Posterior cingulate gyrus (tissue), 11 donors: Measurements from ENCODE around the gene TIMP3.
"Not testable (repeated sequence)": the region's sequence is repeated elsewhere in the genome, so short reads cannot be mapped to it uniquely, and the experiment has no call there.

Experiments
- DNase-seq, 10 donors: peaks; one replicate each; pipeline versions ENCODE4 v3.0.0 to v3.0.0-alpha.2; 2020 to 2021; ENCODE audit warnings: mixed read lengths in 3 of 10
- intact Hi-C: fragments of 100-400 bp; cut with DNase I; formaldehyde crosslinking; loops from one replicate; pipeline ENCODE4 v1.15.1; 2023

The TIMP3 gene

DNA sequence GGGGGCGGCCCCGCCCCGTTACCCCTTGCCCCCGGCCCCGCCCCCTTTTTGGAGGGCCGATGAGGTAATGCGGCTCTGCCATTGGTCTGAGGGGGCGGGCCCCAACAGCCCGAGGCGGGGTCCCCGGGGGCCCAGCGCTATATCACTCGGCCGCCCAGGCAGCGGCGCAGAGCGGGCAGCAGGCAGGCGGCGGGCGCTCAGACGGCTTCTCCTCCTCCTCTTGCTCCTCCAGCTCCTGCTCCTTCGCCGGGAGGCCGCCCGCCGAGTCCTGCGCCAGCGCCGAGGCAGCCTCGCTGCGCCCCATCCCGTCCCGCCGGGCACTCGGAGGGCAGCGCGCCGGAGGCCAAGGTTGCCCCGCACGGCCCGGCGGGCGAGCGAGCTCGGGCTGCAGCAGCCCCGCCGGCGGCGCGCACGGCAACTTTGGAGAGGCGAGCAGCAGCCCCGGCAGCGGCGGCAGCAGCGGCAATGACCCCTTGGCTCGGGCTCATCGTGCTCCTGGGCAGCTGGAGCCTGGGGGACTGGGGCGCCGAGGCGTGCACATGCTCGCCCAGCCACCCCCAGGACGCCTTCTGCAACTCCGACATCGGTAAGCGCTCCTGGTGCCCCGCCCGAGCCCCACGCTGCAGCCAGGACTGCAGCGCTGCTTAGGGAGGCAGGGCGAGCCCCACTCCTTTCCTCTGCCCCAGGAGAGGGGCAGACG is at the start of gene TIMP3:
TSS of gene TIMP3 (plus strand) at position 169 of the 700 bp plus-strand sequence. CDS start at position 466, 297 bp downstream.
- intact Hi-C loops, result no loop called here
- peak in 9 of 10 donors; percentile 38 to 92 (median 56) for DNase-seq

DNA sequence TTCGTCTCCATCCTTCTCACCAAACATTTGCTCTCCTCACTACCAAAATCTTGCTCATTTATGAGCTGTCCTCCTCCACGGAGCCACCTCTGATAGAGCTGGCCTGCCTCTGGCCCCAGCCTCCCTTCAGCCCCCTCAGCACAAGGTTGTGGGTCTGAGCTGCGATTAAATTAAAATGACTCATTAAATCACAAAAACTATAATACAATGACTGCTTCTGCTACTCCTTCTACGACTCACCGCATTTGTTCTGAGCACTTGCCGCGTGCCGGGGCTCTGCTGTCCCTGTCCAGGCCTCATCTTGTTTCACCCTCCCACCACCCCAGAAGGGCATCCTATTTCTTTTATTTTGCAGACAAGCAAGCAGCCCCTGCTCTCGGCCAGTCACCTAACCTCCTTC is 49.2 kb upstream of the TIMP3 start:
- intact Hi-C loops, result no loop called here
- no peak for DNase-seq

DNA sequence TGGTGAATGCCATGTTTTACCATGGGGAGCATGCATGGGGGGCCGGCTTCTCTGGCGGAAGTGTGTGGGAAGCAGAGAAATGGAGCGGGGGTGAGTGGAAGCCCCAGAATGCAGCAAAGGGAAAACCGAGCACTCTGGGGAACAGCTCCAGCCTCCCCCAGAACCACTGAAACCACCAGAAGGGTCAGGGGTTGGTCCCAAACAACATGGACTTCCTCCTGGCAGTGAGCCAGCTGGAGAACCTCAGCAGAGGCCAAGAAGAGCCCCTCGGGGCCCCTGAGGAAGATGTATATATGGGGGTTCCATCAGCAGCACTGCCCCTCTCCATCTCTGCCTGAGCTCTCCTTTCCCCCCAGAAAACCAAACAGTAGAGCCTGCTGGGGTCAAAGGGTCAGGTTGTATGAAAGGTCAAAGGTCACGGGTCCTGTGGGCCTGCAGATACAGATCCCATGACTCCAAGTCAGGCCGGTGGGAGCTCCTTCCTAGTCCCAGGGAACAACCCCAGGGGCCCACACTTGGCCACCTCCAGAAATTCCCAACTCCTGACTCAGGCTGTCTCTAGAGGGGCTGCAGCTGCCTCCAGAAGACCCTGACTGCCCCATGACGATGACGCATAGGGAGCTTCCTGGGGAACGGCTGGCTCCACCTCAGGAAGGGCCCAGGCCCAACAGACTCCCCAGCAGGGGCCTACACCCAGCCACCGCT is 48.5 kb upstream of the TIMP3 start:
- DNase-seq, result peak in 1 of 10 donors; percentile 75
- intact Hi-C loops, result no loop called here

- peak in 1 of 10 donors; percentile 41 for DNase-seq
- intact Hi-C loops, result no loop called here
Observed at GRCh38 chr22:32753591-32753990, 47.9 kb upstream of the TIMP3 start.

DNA sequence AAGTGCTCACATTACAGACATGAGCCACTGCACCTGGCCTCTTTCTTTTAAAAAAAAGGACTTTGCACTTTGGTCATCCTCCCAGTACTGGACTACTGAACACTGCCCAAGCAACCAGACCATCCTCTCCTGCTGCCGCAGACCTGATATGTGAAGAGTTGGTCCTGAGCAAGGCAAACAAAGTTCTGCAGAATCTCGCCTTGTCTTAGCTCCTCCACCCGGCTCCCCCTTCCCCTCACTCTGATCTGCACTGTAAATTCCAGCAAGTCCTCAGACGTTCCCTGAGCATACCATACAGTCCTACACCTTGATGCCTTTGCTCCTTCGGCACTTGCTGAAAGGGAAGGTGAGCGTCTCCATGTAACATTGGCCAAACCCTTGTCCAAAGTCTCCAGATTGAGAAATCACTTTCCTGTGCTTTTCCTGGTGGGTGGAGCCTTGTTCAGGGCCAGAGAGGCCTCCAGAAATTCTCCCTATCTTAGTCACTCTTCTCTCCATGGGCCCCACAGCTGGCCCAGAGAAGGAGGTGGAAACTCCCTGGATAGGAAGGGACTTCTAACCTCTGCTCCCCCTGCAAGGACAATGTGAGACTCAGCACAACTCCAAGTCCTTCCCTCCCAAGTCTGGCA is 47.0 kb upstream of the TIMP3 start:
- intact Hi-C loops, result no loop called here
- DNase-seq, result peak in 1 of 10 donors; percentile 14

- DNase-seq, result peak in 1 of 10 donors; percentile 37
- intact Hi-C loops, result not testable (repeated sequence)
Observed at GRCh38 chr22:32757086-32757762, 44.3 kb upstream of the TIMP3 start.

GRCh38 chr22:32758866-32759385 is 42.6 kb upstream of the TIMP3 start:
- intact Hi-C loops, result no loop called here
- DNase-seq, result no peak

- peak in 1 of 10 donors; percentile 56 for DNase-seq
- intact Hi-C loops, result no loop called here
Observed at GRCh38 chr22:32760396-32760795, 41.1 kb upstream of the TIMP3 start.

GRCh38 chr22:32760815-32761214 is 40.7 kb upstream of the TIMP3 start:
- intact Hi-C loops, result no loop called here
- DNase-seq, result peak in 1 of 10 donors; percentile 48

- intact Hi-C loops, result no loop called here
- DNase-seq, result peak in 1 of 10 donors; percentile 18
Observed at GRCh38 chr22:32761251-32761903, 40.1 kb upstream of the TIMP3 start.

DNA sequence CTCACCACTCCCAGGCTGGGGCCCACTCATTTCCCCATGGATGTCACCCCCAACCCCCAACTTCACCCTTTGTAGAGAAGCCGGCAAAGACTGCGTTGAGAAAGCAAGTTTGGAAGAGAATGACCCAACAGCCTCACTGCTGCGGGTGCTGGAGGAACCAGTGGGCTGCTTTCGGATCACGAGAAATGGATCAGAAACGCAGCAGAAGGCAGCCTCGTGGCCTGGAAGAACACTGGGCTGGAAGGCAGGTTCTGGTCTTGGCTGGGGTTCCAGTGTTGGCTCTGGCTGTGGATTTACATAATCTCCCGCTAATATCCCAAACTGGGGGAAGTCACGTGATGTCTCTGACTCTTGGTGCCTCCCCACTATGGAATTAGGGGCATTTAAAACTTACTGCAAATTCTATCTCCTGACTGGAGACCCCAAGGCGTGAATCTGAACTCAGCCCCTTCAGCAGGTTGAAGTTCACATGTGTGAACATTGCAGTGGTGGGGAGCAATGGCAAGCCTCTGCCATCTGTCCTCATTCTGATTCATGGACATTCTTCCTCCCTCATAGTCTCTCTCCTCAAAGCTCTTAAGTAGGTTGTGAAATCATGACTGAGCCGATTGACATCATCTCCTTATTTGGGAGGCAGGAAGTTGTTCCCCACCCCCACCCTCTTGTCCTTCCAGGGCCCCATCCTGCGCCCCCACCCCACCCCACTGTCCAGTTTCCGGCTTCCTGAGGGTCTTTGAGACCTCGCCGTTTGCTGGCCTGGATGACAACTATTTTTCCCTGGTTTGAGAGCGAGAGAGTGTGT is 37.0 kb upstream of the TIMP3 start:
- intact Hi-C loops, result no loop called here
- peak in 1 of 10 donors; percentile 69 for DNase-seq

DNA sequence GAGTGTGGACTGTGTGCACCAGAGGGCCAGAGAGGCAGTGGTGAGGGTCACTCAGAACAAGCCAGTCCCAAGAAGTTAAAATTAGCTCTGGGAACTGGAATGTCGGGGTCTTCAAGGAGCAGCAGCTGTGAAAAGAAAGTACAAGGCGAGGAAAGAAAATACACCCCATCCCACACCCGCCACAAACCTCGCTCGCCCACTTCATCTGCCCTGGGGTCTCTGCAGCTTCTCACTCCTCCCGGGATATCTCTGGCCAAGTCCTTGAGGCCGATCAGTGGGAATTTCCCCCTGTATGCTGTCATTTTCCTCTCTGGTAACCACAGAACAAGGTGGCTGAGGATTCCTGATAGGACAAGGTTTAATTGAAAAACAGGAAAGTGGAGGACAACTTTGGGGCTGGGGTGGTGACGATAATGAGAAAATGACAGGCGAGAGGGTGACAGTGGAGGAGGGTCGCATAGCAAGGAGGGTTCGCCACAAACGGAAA is 36.3 kb upstream of the TIMP3 start:
- DNase-seq, result peak in 1 of 10 donors; percentile 20
- intact Hi-C loops, result no loop called here

DNA sequence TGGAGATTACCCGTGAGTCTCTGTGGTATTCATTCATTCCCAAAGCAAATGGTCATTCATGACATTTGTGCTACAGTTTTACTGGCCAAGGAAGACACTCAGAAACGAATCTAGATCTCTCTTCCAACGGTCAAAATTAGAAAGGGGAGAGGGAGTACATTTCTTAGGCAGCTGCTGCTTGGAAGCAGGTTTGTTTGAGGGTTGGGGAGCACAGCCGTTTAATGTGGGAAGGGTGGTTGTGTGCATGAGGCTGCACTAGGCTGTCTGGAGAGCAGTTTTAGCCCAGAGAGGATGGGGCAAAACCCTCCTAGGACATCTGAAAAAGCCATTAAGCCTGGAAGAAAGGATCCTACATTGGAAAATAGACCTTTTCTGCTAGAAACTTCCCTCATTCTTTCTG is 29.7 kb upstream of the TIMP3 start:
- intact Hi-C loops, result no loop called here
- DNase-seq, result no peak

DNA sequence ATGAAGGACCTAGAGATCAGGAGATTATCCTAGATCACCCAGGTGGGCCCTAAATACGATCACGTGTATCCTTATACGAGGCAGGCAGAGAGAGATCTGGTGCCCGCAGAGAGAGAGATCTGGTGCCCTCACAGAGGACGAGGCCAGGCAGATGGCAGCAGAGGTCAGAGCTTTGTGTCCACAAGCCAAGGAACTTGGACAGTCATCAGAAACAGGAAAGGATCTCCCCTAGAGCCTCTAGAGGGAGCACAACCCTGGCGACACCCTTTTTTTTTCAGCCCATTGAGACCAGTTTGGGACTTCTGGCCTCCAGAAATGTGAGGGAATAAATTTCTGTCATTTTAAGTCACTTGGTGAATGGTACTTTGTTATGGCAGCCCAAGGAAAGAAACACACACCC is 25.5 kb upstream of the TIMP3 start:
- DNase-seq, result no peak
- intact Hi-C loops, result no loop called here

DNA sequence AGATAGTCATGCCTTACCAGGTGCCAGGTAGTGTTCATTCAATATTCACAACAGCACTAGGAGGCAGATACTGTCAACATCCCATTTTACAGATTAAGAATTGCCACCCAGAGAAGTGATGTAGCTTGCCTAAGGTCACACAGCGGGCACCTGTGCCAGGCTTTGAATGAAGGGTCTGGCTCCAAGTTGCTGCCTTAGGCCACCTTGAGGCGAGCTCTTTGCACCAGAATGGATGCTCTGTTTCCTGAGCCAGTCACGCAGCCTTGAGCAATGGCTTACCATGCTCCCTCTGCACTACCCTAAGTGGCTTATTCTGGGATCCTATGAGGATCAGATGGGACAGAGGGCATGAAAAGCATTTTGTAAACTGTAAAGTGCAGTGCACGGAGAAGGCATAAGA is 25.1 kb upstream of the TIMP3 start:
- intact Hi-C loops, result no loop called here

DNA sequence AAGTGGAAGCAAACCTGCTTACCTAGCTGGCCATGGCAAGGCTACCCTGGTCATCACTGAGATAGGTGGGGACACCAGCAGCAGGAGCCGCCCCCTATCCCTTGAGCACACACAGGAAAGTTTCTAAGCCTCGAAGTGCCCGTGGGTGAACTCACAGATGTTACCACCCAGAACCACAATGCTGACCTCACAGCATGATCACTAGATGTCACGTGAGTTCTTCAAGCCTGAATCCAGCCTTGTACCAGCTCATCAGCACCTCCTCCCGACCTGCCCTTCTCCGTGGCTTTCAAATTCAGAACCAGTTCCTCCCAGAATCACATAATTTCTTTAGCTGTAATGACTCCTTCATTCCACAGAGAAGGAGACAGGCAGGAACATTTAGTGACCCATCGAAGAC is 24.7 kb upstream of the TIMP3 start:
- intact Hi-C loops, result no loop called here
- no peak for DNase-seq

More for the DNA sequence above, 25.1 kb upstream of the TIMP3 start:
- no peak for DNase-seq

DNA sequence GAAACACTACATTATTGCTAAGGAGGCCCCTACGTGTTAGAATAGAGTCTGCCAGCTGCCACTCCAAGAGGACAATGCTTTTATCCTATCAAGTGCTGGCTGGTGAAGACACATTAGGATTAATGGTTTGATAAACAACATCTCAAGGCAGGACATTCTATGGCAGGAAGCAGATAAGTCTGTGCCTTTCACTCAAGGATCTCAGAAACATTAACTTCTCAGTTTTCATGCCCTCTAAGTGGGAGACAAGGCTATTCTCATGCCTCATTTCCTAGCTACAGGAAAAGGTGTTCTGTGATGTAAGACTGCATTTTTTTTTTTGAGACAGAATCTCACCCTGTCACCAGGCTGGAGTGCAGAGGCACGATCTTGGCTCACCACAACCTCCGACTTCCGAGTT is 23.5 kb upstream of the TIMP3 start:
- no peak for DNase-seq
- intact Hi-C loops, result no loop called here

DNA sequence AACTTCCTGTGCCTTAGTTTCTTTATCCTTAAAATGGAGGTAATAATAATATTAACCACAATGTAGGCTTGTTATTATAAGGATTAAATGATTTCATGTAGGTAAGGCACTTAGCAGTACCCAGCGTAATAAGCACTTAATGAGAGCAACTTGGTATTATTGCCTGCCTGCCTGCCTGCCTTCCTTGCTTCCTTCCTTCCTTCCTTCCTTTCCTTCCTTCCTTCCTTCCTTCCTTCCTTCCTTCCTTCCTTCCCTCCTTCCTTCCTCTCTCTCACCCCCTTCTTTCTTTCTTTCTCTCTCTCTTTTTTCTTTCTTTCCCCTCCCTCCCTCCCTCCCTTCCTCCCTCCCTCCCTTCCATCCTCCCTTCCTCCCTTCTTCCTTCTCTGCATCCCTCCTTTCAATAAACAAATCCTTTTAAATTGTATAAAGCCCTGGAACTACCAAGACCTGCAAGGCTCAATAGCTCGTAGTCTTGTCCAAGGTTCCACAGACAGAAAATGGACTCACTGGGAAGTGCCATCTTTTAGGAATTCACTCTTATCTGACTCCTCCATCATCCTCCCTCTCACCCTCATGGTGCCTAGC is 20.7 kb upstream of the TIMP3 start:
- intact Hi-C loops, result no loop called here
- DNase-seq, result no peak

GRCh38 chr22:32781695-32782094 is 19.8 kb upstream of the TIMP3 start:
- DNase-seq, result no peak

More at GRCh38 chr22:32781695-32782094, 19.8 kb upstream of the TIMP3 start:
- intact Hi-C loops, result no loop called here
